ENCODE results near the gene DPF3. TPM values are rescaled to one million over a fixed set of nuclear protein-coding genes. Genes with fewer than 3 reads are reported as not detected.
A peak's percentile ranks its signal among the peaks of the same experiment; 100 is the strongest.

Gene DPF3
- total and polyA plus RNA-seq, 11 donors = 13.5 to 53.8 (median 37.0) TPM

- no peak for ATAC-seq
- intact Hi-C loops (cut with DNase I) = no loop called here
Measured at GRCh38 chr14:72844524-72844923, 49.4 kb downstream of the DPF3 start.

GRCh38 chr14:72839753-72840607, 53.9 kb downstream of the DPF3 start:
- Histone ChIP-seq H3K27ac (no peak overlapping the region), H3K36me3 (no peaks in the 10 kb centered on the region)
- ATAC-seq = peak in 1 of 4 donors; percentile 34

More at GRCh38 chr14:72844524-72844923, 49.4 kb downstream of the DPF3 start:
- Histone ChIP-seq H3K36me3 (no peaks in the 10 kb centered on the region), H3K27ac (no peak overlapping the region), H3K27me3 (no peaks in the 10 kb centered on the region), H3K4me3 (no peak overlapping the region), H3K4me1 (peaks cover 0 to 17% (median 0%) of the 10 kb centered on the region in 12 donors), H3K9me3 (no peaks in the 10 kb centered on the region)
- no peak for TF ChIP-seq POLR2A (IDR thresholded peaks at IDR 0.05)
- TF ChIP-seq CTCF (IDR thresholded peaks at IDR 0.05) = no peak
- no peak for DNase-seq
- WGBS, 4 donors = 84 to 91% (median 85%) methylated on average over 3 of the region's 3 CpGs

GRCh38 chr14:72839351-72839750, 54.5 kb downstream of the DPF3 start:
- intact Hi-C loops (cut with DNase I) = loop anchor here in 1 of 10 donors (10.0 kb wide), 1 partner anchor 45 kb away; no protein-coding TSS in a partner anchor
- WGBS, 4 donors = 83 to 93% (median 89%) methylated on average over 12 of the region's 12 CpGs
- no peaks in the 10 kb centered on the region for H3K9me3 ChIP-seq

More at GRCh38 chr14:72839753-72840607, 53.9 kb downstream of the DPF3 start:
- H3K4me3 ChIP-seq = no peak overlapping the region
- intact Hi-C loops (cut with DNase I) = loop anchor here in 1 of 10 donors (10.0 kb wide), 1 partner anchor 45 kb away; no protein-coding TSS in a partner anchor
- no peak for DNase-seq
- H3K27me3 ChIP-seq = no peaks in the 10 kb centered on the region
- peaks cover 0 to 17% (median 0%) of the 10 kb centered on the region in 12 donors for H3K4me1 ChIP-seq
- H3K9me3 ChIP-seq = no peaks in the 10 kb centered on the region
- 75 to 80% (median 78%) methylated on average over 12 of the region's 12 CpGs for WGBS, 4 donors
- TF ChIP-seq CTCF (IDR thresholded peaks at IDR 0.05) (no peak), POLR2A (IDR thresholded peaks at IDR 0.05) (no peak)

More at GRCh38 chr14:72839351-72839750, 54.5 kb downstream of the DPF3 start:
- Histone ChIP-seq H3K36me3 (no peaks in the 10 kb centered on the region), H3K27me3 (no peaks in the 10 kb centered on the region), H3K27ac (no peak overlapping the region), H3K4me3 (no peak overlapping the region), H3K4me1 (peaks cover 0 to 17% (median 0%) of the 10 kb centered on the region in 12 donors)
- ATAC-seq = no peak
- DNase-seq = no peak
- TF ChIP-seq CTCF (IDR thresholded peaks at IDR 0.05) (no peak), POLR2A (IDR thresholded peaks at IDR 0.05) (no peak)

All from heart left ventricle (tissue), 16 donors.